ENCODE results near the gene CCDC157.
"Not testable (repeated sequence)": the region's sequence is repeated elsewhere in the genome, so short reads cannot be mapped to it uniquely, and the experiment has no call there.

The CCDC157 gene

DNA sequence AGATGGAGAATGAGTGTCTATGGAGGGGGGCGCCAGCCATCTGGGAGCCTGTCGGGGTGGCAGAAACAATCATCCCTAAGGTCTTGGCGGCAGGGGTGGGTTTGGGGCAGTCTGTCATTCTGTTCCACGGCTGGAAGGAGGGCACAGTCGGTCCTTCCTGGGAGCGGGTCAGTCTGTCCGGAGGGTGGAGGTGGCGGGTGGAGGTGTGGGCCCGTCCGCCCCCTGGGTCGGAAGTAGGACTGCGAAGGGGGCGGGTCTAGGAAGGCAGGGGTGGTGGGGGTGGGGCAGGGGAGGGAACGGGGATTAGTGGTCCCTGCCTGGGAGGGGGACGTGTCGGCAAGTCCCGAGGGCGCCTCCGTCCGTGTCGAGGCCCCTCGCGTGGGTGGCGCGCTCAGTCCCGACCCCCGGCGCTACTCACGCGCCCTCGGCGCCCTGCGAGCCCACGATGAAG lies 30.5 kb upstream of the CCDC157 start:
- peak; percentile 19 to 37 for DNase-seq

DNA sequence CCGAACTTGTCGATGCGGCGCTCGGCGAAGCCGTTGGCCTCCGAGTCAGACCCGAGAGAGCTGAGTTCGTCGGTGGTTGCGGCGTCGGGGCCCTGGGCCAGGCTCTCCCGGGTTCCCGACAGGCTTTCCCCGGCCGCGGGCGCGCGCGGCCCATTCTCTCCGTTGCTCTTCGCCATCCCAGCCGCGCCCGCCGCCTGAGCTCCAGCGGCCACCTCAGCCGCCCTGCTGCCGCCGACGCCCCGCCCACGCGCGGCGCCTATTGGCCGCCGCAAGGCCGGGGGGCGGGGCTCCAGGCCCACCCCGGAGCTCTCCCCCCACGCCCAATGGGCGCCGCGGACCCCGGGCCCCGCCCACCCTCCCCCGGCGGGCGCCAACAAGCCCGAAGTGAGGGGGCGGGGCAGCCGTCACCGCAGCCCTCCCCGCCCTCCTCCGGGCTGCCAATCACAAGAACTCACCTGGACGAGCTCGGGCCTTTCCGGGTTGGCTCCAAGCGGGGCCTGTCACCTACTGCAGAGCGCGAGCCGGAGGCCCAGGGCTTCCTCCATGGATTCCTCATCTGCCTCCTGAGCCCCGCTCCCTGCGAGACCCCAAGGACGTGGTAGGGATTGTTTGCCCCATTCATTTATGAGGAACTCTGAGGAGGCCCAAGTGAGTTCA lies 30.0 kb upstream of the CCDC157 start, which contains the start of gene TBC1D10A:
TBC1D10A (minus strand) TSS at position 236 of the 657 bp plus-strand sequence; CDS start at position 176, 60 bp downstream.
- peak; percentile 92 to 95 for DNase-seq

- no peak for DNase-seq
These were observed 28.9 kb upstream of the CCDC157 start for GRCh38 chr22:30327864-30328345.

GRCh38 chr22:30328466-30329049 lies 28.2 kb upstream of the CCDC157 start:
- DNase-seq = no peak

DNA sequence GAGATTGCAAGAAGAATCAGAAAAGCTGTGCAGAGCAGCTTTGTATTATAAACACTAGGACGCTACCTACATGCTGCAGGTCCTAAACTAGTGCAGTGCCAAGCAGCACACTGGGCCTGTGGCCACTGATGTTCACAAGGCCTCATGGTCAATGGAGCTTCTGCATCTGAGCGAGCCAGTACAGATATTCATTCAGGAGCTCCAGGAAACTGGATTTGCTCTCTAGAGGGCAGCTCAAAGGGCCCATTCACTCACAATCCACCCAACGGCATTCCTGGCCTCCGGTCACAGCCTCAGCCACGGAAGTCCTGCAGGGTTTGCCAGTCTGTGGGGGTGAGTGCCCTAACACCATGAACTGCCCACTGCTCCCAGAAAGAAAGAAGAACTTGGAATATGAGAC lies 24.3 kb upstream of the CCDC157 start:
- DNase-seq = no peak

DNA sequence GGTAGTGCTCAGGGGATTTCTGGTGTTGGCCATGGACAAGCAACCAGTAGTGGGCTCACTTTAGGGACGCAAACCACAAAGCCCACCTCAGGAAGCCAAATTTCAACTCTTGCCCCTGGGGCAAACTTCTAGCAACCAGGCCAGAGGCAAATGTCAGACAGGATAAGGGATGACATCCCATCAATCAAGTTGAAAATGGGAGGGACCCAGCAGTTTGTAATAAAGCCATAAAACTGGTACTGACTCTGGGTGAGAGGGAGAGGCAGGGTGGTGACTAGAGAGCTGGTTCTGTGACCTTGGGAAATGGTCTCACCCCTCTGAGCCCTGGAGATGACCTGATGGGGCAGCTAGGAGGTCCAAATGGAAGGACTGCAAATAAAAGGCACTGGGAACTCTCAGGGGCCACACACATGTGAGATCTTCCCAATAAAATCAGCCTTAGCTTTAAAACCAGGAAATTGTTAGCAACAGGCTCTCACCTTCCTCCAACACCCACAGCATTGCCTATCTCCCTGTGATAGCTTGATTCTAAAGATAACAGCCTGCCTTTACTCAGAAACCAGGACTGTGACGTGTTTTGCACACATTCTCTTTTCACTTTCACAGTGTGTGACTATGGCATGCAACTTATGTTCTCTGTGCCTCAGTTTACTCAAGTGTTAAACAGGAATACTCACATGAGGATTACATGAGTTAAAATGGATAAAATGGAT lies 23.7 kb upstream of the CCDC157 start:
- no peak for DNase-seq

GRCh38 chr22:30333707-30334087 lies 23.1 kb upstream of the CCDC157 start:
- no peak for DNase-seq

DNA sequence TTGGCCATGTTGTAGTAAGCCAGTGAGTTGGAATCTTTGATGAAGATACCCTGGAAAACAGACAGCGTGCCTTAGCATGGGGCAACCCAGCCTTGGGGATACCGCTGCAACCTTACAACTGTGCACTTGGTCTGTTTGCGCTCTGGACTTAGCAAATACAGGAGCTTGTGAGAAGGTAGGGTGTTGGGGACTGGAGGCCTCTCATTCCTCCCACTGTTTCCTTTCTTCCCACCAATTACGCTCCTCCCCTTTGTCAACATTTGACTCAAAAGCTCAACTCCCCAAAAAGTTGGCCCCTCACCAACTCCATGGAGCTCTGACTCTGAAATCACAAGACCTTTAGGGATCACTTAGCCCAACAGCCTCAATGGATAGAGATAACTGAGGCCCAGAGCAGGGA lies 22.2 kb upstream of the CCDC157 start:
- no peak for DNase-seq

- DNase-seq = no peak
These were observed 21.6 kb upstream of the CCDC157 start for GRCh38 chr22:30335236-30335635.

- no peak for DNase-seq
These were observed 19.9 kb upstream of the CCDC157 start for GRCh38 chr22:30336752-30337460.

GRCh38 chr22:30337461-30337778 lies 19.4 kb upstream of the CCDC157 start:
- DNase-seq = no peak

- DNase-seq = not testable (repeated sequence)
These were observed 18.5 kb upstream of the CCDC157 start for GRCh38 chr22:30338341-30338740.

GRCh38 chr22:30338802-30339201 lies 18.0 kb upstream of the CCDC157 start:
- DNase-seq = no peak

GRCh38 chr22:30340911-30341685 lies 15.7 kb upstream of the CCDC157 start:
- no peak for DNase-seq

DNA sequence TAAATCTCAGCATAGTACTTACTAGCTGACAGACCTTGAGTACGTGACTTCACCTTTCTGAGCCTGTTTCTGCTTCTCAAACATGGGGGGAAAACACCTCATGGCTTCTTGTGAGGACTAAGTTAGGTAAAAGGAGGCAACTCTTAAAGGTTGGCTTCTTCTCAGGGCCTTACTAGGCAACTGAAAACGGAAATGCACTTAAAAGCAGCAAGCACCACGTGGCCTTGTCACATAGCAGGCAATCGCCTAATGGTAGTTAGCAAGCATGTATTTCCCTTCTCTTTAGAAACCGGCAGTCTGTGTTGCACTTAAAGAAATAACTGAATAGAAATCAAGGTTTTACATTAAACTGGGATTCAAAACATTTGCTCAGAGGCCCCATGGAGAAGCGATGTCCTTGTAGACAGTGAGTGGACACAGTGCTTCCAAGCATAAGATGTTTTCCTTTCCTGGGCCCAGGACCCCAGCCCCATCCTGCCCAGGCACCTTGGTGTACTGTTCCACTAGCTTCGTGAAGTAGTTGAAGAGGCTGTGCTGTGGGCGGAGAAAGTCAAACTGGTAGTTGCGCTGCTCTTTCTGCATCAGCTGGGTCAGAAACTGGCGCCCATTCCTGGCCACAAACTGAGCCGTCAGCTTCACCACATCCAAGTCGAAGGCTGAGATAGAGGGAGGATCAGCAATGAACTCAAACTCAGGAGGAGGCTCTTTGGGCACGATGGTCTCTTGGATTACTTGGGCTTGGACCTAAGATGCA lies 12.2 kb upstream of the CCDC157 start:
- DNase-seq = no peak

DNA sequence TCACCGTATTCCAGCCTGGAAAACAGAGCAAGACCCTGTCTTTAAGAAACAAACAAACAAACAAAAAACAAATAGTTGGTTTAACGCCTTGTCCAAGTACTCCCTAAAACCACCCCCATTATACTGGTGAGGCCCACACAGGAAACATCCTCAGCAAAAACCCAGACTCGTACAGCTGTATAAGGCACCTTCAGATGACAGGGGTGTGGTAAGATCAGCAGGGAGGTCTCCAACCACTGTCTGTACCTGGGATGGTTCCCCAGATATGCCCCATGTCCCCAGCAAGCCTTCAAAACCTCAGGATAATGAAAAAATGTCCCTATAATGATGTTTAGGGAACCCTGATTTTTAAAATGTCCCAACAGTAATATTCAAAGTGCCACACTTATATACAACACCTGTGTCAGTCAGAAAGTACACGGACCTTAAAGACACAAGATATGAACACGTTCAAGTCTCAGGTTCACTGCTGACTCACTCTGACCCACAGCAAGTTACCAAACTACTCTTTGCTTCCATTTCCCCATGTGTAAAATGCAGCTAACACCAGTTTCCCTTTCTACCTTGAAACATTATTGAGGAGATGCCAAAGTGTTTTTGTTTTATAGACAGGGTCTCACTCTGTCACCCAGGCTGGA lies 9.4 kb upstream of the CCDC157 start:
- DNase-seq = no peak

DNA sequence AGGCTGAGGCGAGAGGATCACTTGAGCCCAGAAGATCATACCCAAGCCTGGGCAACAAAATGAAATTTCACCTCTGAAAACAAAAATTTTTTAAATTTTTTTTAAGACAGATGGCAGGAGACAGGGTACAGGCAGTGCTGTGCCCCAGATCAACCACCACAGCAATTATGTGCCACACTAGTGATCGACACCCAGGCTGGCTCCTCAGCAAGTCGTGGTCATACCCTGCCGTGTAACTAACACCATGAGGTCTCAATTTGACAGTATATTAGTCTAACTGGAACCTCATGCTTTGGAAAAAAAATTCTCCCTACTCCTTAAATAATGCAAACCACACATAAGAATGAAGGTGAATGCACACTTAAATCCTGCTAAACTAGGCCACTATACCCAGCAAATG lies 8.4 kb upstream of the CCDC157 start:
- DNase-seq = no peak

DNA sequence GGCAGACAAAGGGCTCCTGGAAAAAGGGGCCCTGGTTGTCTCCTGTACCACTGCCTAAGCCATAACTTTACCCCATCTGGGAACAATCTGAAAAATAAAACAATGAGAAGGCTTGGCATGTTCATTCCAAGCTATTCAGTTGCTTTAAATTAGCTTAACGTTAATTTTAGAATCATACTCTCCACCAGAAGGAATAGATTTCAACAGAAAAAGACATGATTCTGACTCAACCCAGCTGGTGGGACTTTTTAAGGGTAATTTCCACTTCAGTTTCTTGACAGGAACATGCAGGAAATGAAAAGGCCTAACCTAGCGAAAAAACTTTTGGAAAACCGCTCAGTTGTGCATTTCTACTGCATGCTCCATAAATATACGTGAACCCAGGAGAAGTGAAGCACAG lies 8.0 kb upstream of the CCDC157 start:
- no peak for DNase-seq

DNA sequence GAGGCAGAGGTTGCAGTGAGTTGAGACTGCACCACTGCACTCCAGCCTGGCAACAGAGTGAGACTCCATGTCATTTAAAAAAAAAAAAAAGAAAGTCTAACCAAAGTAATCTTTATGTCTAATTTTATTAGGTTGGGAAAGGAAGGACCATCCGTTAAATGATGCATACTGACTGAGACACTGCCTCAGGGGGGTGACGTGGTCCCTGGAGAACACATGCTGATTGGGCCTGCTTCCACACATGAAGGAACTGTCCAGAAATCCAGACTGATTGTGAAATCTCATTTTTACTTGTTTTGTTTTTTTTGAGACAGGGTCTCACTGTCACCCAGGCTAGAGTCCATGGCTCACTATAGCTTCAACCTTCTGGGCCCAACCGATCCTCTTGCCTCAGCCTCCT lies 5.6 kb upstream of the CCDC157 start:
- no peak for DNase-seq

- no peak for DNase-seq
These were observed 2.2 kb upstream of the CCDC157 start for GRCh38 chr22:30354644-30355043.

- DNase-seq = peak in 1 of 2 donors; percentile 7
These were observed 396 bp downstream of the CCDC157 start for GRCh38 chr22:30357236-30357570.
